HepG2 (cell line): ENCODE results near the gene ZNF732. TPM values are rescaled to one million over a fixed set of nuclear protein-coding genes. Genes with fewer than 3 reads are reported as not detected.

ENCODE experiments used
- ATAC-seq: fragments of 200-7000 bp; cut with Tn5 transposase; 3 replicates; pipeline ENCODE4 v1.9.1; 2020; ENCODE audit warnings: mild to moderate bottlenecking, moderate library complexity
- BruUV-seq: library from RNA; stranded (reverse); fragments of 400-500 nt; replicated peaks from 2 replicates; lab custom pipeline; 2021; lab: Mats Ljungman, UMichigan
- CTCF ChIA-PET: fragments of 300-600 bp; formaldehyde crosslinking; extraction: SDS; loops from one replicate; lab custom pipeline; 2021; ENCODE audit warnings: low total read pairs, inconsistent platforms, low intra/inter-chr PET ratio; lab: Yijun Ruan, JAX
- POLR2A ChIA-PET: fragments of 350-600 bp; sonication (Branson Sonifier 250); formaldehyde crosslinking; loops from one replicate; lab custom pipeline; 2020; ENCODE audit warnings: antibody characterized with exemption, inconsistent platforms; lab: Yijun Ruan, JAX
- DNase-seq: peaks from one replicate; pipeline ENCODE4 v3.0.0-alpha.2; 2015; ENCODE audit warnings: low spot score
- FAIRE-seq: peaks from 3 replicates; lab custom pipeline; 2011; peaks lifted over from hg19 to GRCh38; lab: Jason Lieb, UNC
- H2AFZ ChIP-seq: one replicate; pipeline ENCODE4 v1.6.1; 2011; ENCODE audit warnings: low read length, inconsistent platforms
- H3K27ac ChIP-seq: fragments of 300-600 bp; 3 replicates; pipeline ENCODE4 v1.8.0; 2011; ENCODE audit warnings: mixed run types, mild to moderate bottlenecking, mixed read lengths, low read length, inconsistent platforms; ENCODE audit not compliant: insufficient read depth; ENCODE audit errors: extremely low read length
- H3K27me3 ChIP-seq, 2 experiments: fragments of 200-600 bp in 1 of 2; 2 replicates in 1 of 2; 3 replicates in 1 of 2; pipeline versions ENCODE4 v1.6.0 to v1.8.0; 2011; ENCODE audit warnings: low read length in 2 of 2, mild to moderate bottlenecking in 2 of 2, moderate library complexity in 2 of 2, inconsistent platforms in 1 of 2; ENCODE audit not compliant: insufficient read depth in 2 of 2, control insufficient read depth in 1 of 2
- H3K36me3 ChIP-seq, 2 experiments: fragments of 200-600 bp in 1 of 2; replicated peaks in 1 of 2; 2 replicates in 1 of 2; 3 replicates in 1 of 2; pipeline versions ENCODE4 v1.5.1 to v1.8.0; 2011; ENCODE audit warnings: low read length in 2 of 2, inconsistent platforms in 1 of 2; ENCODE audit not compliant: insufficient read depth in 2 of 2, control insufficient read depth in 1 of 2
- H3K4me1 ChIP-seq: 2 replicates; pipeline ENCODE4 v1.5.1; 2012; ENCODE audit warnings: low read length, inconsistent platforms; ENCODE audit not compliant: insufficient read depth
- H3K4me2 ChIP-seq: 2 replicates; pipeline ENCODE4 v1.6.0; 2011; ENCODE audit warnings: low read depth, low read length, inconsistent platforms
- H3K4me3 ChIP-seq, 3 experiments: fragments of 200-600 bp in 1 of 3; sonication (generic), shearing (Covaris generic) in 1 of 3; replicated peaks in 1 of 3; 2 replicates each; pipeline ENCODE4 v1.5.1; 2011 to 2016; ENCODE audit warnings: low read length in 3 of 3, inconsistent platforms in 2 of 3, low read depth in 2 of 3, mild to moderate bottlenecking in 2 of 3, control low read depth in 1 of 3, mixed read lengths in 1 of 3; ENCODE audit not compliant: insufficient read depth in 1 of 3
- H3K79me2 ChIP-seq: one replicate; pipeline ENCODE4 v1.6.1; 2011; ENCODE audit warnings: low read length, inconsistent platforms; ENCODE audit not compliant: insufficient read depth
- H3K9ac ChIP-seq: 2 replicates; pipeline ENCODE4 v1.6.0; 2011; ENCODE audit warnings: mild to moderate bottlenecking, low read depth, low read length, inconsistent platforms; ENCODE audit not compliant: insufficient read depth
- H3K9me3 ChIP-seq: 2 replicates; pipeline ENCODE4 v1.5.1; 2012; ENCODE audit warnings: mild to moderate bottlenecking, low read length
- H4K20me1 ChIP-seq: 2 replicates; pipeline ENCODE4 v1.6.0; 2011; ENCODE audit warnings: inconsistent platforms, mild to moderate bottlenecking, low read length, moderate library complexity; ENCODE audit not compliant: insufficient read depth
- AGO1 ChIP-seq: fragments of 200-400 bp; formaldehyde crosslinking; IDR thresholded peaks from 2 replicates; pipeline ENCODE4 v1.6.1; 2017; ENCODE audit warnings: mild to moderate bottlenecking, low read depth, low read length, moderate library complexity; ENCODE audit not compliant: poor library complexity, severe bottlenecking
- CHD4 ChIP-seq: fragments of 200-600 bp; sonication (generic); IDR thresholded peaks from 2 replicates; pipeline ENCODE4 v1.7.0; 2017; ENCODE audit warnings: mild to moderate bottlenecking, low read length, borderline replicate concordance
- ELF4 ChIP-seq: sonication (generic); formaldehyde crosslinking; IDR thresholded peaks from 2 replicates; pipeline ENCODE4 v1.5.0; 2020; ENCODE audit warnings: missing genetic modification reagents, mild to moderate bottlenecking, moderate library complexity, borderline replicate concordance
- HOMEZ ChIP-seq: IDR thresholded peaks from 2 replicates; pipeline ENCODE4 v1.6.1; 2016; ENCODE audit warnings: low read depth
- KLF12 ChIP-seq: sonication (generic); formaldehyde crosslinking; IDR thresholded peaks from 2 replicates; pipeline ENCODE4 v1.4.0; 2020; ENCODE audit warnings: missing genetic modification reagents, borderline replicate concordance
- KLF6 ChIP-seq: IDR thresholded peaks from 2 replicates; pipeline ENCODE4 v1.8.0; 2016; ENCODE audit warnings: missing biosample characterization, missing genetic modification reagents
- LCORL ChIP-seq, 2 experiments: fragments of 450-650 bp in 1 of 2; sonication (generic) in 1 of 2; formaldehyde crosslinking in 1 of 2; IDR thresholded peaks; 2 replicates each; pipeline versions ENCODE4 v1.5.0 to v1.6.1; 2017 to 2020; ENCODE audit warnings: antibody characterized with exemption in 1 of 2, missing genetic modification reagents in 1 of 2
- RFX5 ChIP-seq: IDR thresholded peaks from 2 replicates; pipeline ENCODE4 v1.6.1; 2011; ENCODE audit warnings: low read depth, low read length, improper control_type of control experiment
- SRSF1 ChIP-seq: fragments of 200-400 bp; formaldehyde crosslinking; optimal IDR thresholded peaks from 2 replicates; pipeline ENCODE3; 2017; ENCODE audit warnings: mild to moderate bottlenecking, low read depth, low read length, moderate library complexity
- TGIF2 ChIP-seq: IDR thresholded peaks from 2 replicates; pipeline ENCODE4 v1.6.1; 2016; ENCODE audit warnings: control low read depth, missing compliant biosample characterization
- ZBTB21 ChIP-seq: sonication (generic); formaldehyde crosslinking; IDR thresholded peaks from 2 replicates; pipeline ENCODE4 v1.4.0; 2020; ENCODE audit warnings: missing genetic modification reagents
- ZFP62 ChIP-seq: sonication (generic); formaldehyde crosslinking; IDR thresholded peaks from 2 replicates; pipeline ENCODE4 v1.4.0; 2020; ENCODE audit warnings: missing genetic modification reagents
- ZNF503 ChIP-seq: sonication (generic); formaldehyde crosslinking; IDR thresholded peaks from 2 replicates; pipeline ENCODE4 v1.4.0; 2020; ENCODE audit warnings: missing genetic modification reagents
- ZNF557 ChIP-seq: sonication (generic); formaldehyde crosslinking; IDR thresholded peaks from 2 replicates; pipeline ENCODE4 v1.4.0; 2020; ENCODE audit warnings: missing genetic modification reagents
- ZNF605 ChIP-seq: sonication (generic); formaldehyde crosslinking; IDR thresholded peaks from 2 replicates; pipeline ENCODE4 v1.8.0; 2022; ENCODE audit warnings: mild to moderate bottlenecking, missing genetic modification reagents
- ZNF615 ChIP-seq: sonication (generic); formaldehyde crosslinking; IDR thresholded peaks from 2 replicates; pipeline ENCODE4 v1.5.0; 2020; ENCODE audit warnings: mild to moderate bottlenecking, missing genetic modification reagents, borderline replicate concordance
- ZNF704 ChIP-seq: sonication (generic); formaldehyde crosslinking; IDR thresholded peaks from 2 replicates; pipeline ENCODE4 v1.8.1; 2023; ENCODE audit warnings: mild to moderate bottlenecking, inconsistent platforms, moderate library complexity, missing genetic modification reagents, borderline replicate concordance
- ZNF776 ChIP-seq: sonication (generic); formaldehyde crosslinking; IDR thresholded peaks from 2 replicates; pipeline ENCODE4 v1.4.0; 2020; ENCODE audit warnings: mild to moderate bottlenecking, missing genetic modification reagents
- WGBS: methylation state at CpG from one replicate; pipeline ENCODE4 v1.1.6; 2017; ENCODE audit warnings: low lambda C conversion rate; 5-methylcytosine and 5-hydroxymethylcytosine counted together
- in situ Hi-C: cut with HindIII; loops from 2 replicates; pipeline ENCODE4 v1.10.0; 2017; ENCODE audit warnings: low pct_unique_long_range_greater_than_20kb; ENCODE audit not compliant: extremely low pct_ligation_motif_present
- intact Hi-C: fragments of 100-400 bp; cut with micrococcal nuclease; formaldehyde crosslinking; loops from one replicate; pipeline ENCODE4 v1.10.0; 2022; ENCODE audit not compliant: unreplicated experiment
- polyA plus RNA-seq, 8 experiments: library from polyadenylated mRNA; depleted of rRNA in 3 of 8; stranded (reverse) in 7 of 8; unstranded in 1 of 8; fragments of >200 nt; fragmentation: Illumina TruSeq in 4 of 8; extraction: Trizol in 4 of 8; gene quantifications; 2 replicates each; pipeline versions ENCODE4 v1.2.1 to v1.2.3, GENCODE V29; 2011 to 2016; ENCODE audit warnings: low read depth in 4 of 8, missing spikeins in 1 of 8, mixed read lengths in 1 of 8; ENCODE audit not compliant: insufficient read depth in 1 of 8
- total RNA-seq, 5 experiments: library from RNA; depleted of rRNA; stranded (reverse); fragments of >200 nt; fragmentation: Illumina TruSeq; extraction: Trizol; gene quantifications; 2 replicates each; pipeline ENCODE4 v1.2.3, GENCODE V29; 2016; ENCODE audit warnings: low read depth in 1 of 5

The ZNF732 gene
- total and polyA plus RNA-seq, 2 of the 13 experiments (the other 11 are each of a cell fraction or from before 2014, with no cell fraction given) = not detected

GRCh38 chr4:337932-338758, 32.9 kb upstream of the ZNF732 start:
- no TSS peak for BruUV-seq
- Histone ChIP-seq H3K27me3 (no peaks in the 10 kb centered on the region), H3K4me1 (no peaks in the 10 kb centered on the region), H3K79me2 (no peaks in the 10 kb centered on the region), H3K9ac (no peak overlapping the region), H3K4me2 (no peak overlapping the region), H2AFZ (no peak overlapping the region), H3K36me3 (no peaks in the 10 kb centered on the region), H3K27ac (no peak overlapping the region), H3K4me3 (no peak overlapping the region), H4K20me1 (no peaks in the 10 kb centered on the region), H3K9me3 (peaks cover 86% of the 10 kb centered on the region)
- WGBS = 82% methylated on average over 25 of the region's 52 CpGs
- FAIRE-seq = no peak
- POLR2A ChIA-PET = no interaction called here
- DNase-seq = no peak
- intact Hi-C loops = no loop called here
- no peak for TF ChIP-seq AGO1
- no peak for TF ChIP-seq ZNF704 (CRISPR knock-in tag)
- TF ChIP-seq RFX5 = no peak
- TF ChIP-seq HOMEZ (CRISPR knock-in tag) = no peak
- TF ChIP-seq LCORL (IDR thresholded peaks at IDR 0.05) = no peak
- no peak for TF ChIP-seq LCORL (CRISPR knock-in tag; IDR thresholded peaks at IDR 0.05)
- no peak for TF ChIP-seq SRSF1
- TF ChIP-seq KLF12 = no peak
- TF ChIP-seq TGIF2 (CRISPR knock-in tag) = no peak
- no peak for TF ChIP-seq ELF4 (CRISPR knock-in tag)
- TF ChIP-seq ZNF615 (CRISPR knock-in tag) = no peak
- no peak for TF ChIP-seq ZFP62 (CRISPR knock-in tag)
- TF ChIP-seq ZNF776 = no peak
- TF ChIP-seq KLF6 = no peak
- TF ChIP-seq ZBTB21 (CRISPR knock-in tag) = no peak
- TF ChIP-seq CHD4 = no peak
- no peak for TF ChIP-seq ZNF605 (CRISPR knock-in tag)
- TF ChIP-seq ZNF557 = no peak
- TF ChIP-seq ZNF503 (CRISPR knock-in tag) = no peak
- CTCF ChIA-PET = no interaction called here
- ATAC-seq = no peak
- in situ Hi-C loops = no loop called here
